ENCODE measurements around the gene CLDN1. TPM values are rescaled to one million over a fixed set of nuclear protein-coding genes. Genes with fewer than 3 reads are reported as not detected.
A peak's percentile ranks its signal among the peaks of the same experiment; 100 is the strongest.

CLDN1 gene
- total RNA-seq, 1 experiment from 2014 or later = 4.4 TPM

- TF ChIP-seq ZNF138 (CRISPR knock-in tag; conservative IDR thresholded peaks at IDR 0.05) = no peak
These were observed 61.9 kb downstream of the CLDN1 start (continued) for GRCh38 chr3:190260301-190260700.

GRCh38 chr3:190258634-190259033 lies 63.6 kb downstream of the CLDN1 start:
- no peaks in the 10 kb centered on the region for H3K36me3 Mint-ChIP-seq
- DNase-seq (ENCODE audit: low spot score) = peak; percentile 14
- H3K4me3 Mint-ChIP-seq = no peak overlapping the region
- peak; percentile 67 for ATAC-seq
- TF ChIP-seq JAZF1 (CRISPR knock-in tag; IDR thresholded peaks at IDR 0.05) (no peak), TEAD1 (CRISPR knock-in tag; IDR thresholded peaks at IDR 0.05) (no peak), OVOL2 (CRISPR knock-in tag; IDR thresholded peaks at IDR 0.05; ENCODE audit: borderline replicate concordance) (no peak), GABPB1 (CRISPR knock-in tag; IDR thresholded peaks at IDR 0.05) (peak; percentile 94), HMGA2 (CRISPR knock-in tag; IDR thresholded peaks at IDR 0.05) (no peak), SMAD3 (CRISPR knock-in tag; IDR thresholded peaks at IDR 0.05; ENCODE audit: borderline replicate concordance) (no peak), ZNF423 (CRISPR knock-in tag; IDR thresholded peaks at IDR 0.05) (no peak; the same call in 1 of the 2 replicates)
- TF ChIP-seq, protein P1, sequence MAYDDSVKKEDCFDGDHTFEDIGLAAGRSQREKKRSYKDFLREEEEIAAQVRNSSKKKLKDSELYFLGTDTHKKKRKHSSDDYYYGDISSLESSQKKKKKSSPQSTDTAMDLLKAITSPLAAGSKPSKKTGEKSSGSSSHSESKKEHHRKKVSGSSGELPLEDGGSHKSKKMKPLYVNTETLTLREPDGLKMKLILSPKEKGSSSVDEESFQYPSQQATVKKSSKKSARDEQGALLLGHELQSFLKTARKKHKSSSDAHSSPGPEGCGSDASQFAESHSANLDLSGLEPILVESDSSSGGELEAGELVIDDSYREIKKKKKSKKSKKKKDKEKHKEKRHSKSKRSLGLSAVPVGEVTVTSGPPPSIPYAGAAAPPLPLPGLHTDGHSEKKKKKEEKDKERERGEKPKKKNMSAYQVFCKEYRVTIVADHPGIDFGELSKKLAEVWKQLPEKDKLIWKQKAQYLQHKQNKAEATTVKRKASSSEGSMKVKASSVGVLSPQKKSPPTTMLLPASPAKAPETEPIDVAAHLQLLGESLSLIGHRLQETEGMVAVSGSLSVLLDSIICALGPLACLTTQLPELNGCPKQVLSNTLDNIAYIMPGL (CRISPR knock-in tag; IDR thresholded peaks at IDR 0.05) = no peak
- TF ChIP-seq, protein P2, sequence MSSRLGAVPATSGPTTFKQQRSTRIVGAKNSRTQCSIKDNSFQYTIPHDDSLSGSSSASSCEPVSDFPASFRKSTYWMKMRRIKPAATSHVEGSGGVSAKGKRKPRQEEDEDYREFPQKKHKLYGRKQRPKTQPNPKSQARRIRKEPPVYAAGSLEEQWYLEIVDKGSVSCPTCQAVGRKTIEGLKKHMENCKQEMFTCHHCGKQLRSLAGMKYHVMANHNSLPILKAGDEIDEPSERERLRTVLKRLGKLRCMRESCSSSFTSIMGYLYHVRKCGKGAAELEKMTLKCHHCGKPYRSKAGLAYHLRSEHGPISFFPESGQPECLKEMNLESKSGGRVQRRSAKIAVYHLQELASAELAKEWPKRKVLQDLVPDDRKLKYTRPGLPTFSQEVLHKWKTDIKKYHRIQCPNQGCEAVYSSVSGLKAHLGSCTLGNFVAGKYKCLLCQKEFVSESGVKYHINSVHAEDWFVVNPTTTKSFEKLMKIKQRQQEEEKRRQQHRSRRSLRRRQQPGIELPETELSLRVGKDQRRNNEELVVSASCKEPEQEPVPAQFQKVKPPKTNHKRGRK (CRISPR knock-in tag; IDR thresholded peaks at IDR 0.05; ENCODE audit: borderline replicate concordance) = no peak
- H3K27ac Mint-ChIP-seq = no peak overlapping the region
- POLR2A ChIA-PET = interaction anchor here (0.5 kb wide), 1 partner anchor 296 kb away, joined by 3 read pairs; no protein-coding TSS in a partner anchor
- no peaks in the 10 kb centered on the region for H3K9me3 Mint-ChIP-seq
- H3K4me1 Mint-ChIP-seq = peaks cover 17% of the 10 kb centered on the region
- no peaks in the 10 kb centered on the region for H3K27me3 Mint-ChIP-seq (ENCODE audit: low read depth)
- CTCF ChIA-PET = interaction anchor here (1.5 kb wide), 1 partner anchor 297 kb away, joined by 3 read pairs; no protein-coding TSS in a partner anchor

Other genes starting within 250 kb of the CLDN1 start
- 29.4 to 39.9 TPM (median 36.2 TPM) in 3 replicates for gene P3H2, start 201.5 kb downstream of the CLDN1 start, total RNA-seq (2021)
- not detected in 3 replicates for gene CLDN16, start 65.7 kb upstream of the CLDN1 start, total RNA-seq (2021)
- gene TMEM207, start 127.5 kb upstream of the CLDN1 start, total RNA-seq (2021) = not detected in 3 replicates
- 4.5 to 5.7 TPM (median 4.5 TPM) in 3 replicates for gene IL1RAP, start 191.6 kb upstream of the CLDN1 start, total RNA-seq (2021)

Measured in WTC11 (cell line).